Mesendoderm (in vitro differentiated cells): Measurements from ENCODE around the gene ANKLE1.
A peak's percentile ranks its signal among the peaks of the same experiment; 100 is the strongest.

Experiments
- DNase-seq: peaks from one replicate; pipeline ENCODE4 v3.0.0; 2013
- H2AK5ac ChIP-seq: 2 replicates; pipeline ENCODE4 v1.6.1; 2013; ENCODE audit warnings: low read length, inconsistent platforms
- H2BK120ac ChIP-seq: 2 replicates; pipeline ENCODE4 v1.6.1; 2013; ENCODE audit warnings: low read depth, mild to moderate bottlenecking, low read length, moderate library complexity, mixed read lengths
- H2BK15ac ChIP-seq: replicated peaks from 2 replicates; pipeline ENCODE4 v1.6.1; 2013; ENCODE audit warnings: low read depth, mild to moderate bottlenecking, moderate library complexity
- H2BK5ac ChIP-seq: 2 replicates; pipeline ENCODE4 v1.6.1; 2013; ENCODE audit warnings: low read length, inconsistent platforms
- H3K18ac ChIP-seq: 2 replicates; pipeline ENCODE4 v1.6.1; 2013; ENCODE audit warnings: mild to moderate bottlenecking, low read length, mixed read lengths
- H3K23ac ChIP-seq: one replicate; pipeline ENCODE4 v1.6.1; 2013; ENCODE audit warnings: low read length
- H3K27ac ChIP-seq: 2 replicates; pipeline ENCODE4 v1.5.1; 2013; ENCODE audit warnings: low read depth, mild to moderate bottlenecking, inconsistent platforms, low read length, moderate library complexity
- H3K27me3 ChIP-seq: 2 replicates; pipeline ENCODE4 v1.6.1; 2013; ENCODE audit warnings: low read length, control low read depth, mild to moderate bottlenecking, inconsistent platforms; ENCODE audit not compliant: insufficient read depth, poor library complexity
- H3K36me3 ChIP-seq: 2 replicates; pipeline ENCODE4 v1.6.1; 2013; ENCODE audit warnings: low read length, inconsistent platforms; ENCODE audit not compliant: control insufficient read depth, insufficient read depth
- H3K4ac ChIP-seq: one replicate; pipeline ENCODE4 v1.6.1; 2013; ENCODE audit warnings: low read depth, mild to moderate bottlenecking, low read length, moderate library complexity
- H3K4me1 ChIP-seq: 2 replicates; pipeline ENCODE4 v1.6.1; 2013; ENCODE audit warnings: low read depth, low read length, inconsistent platforms; ENCODE audit not compliant: control insufficient read depth
- H3K4me2 ChIP-seq: 2 replicates; pipeline ENCODE4 v1.6.1; 2013; ENCODE audit warnings: low read length
- H3K4me3 ChIP-seq: 2 replicates; pipeline ENCODE4 v1.5.1; 2013; ENCODE audit warnings: mild to moderate bottlenecking, low read length
- H3K56ac ChIP-seq: one replicate; pipeline ENCODE4 v1.6.1; 2013; ENCODE audit warnings: low read length
- H3K79me1 ChIP-seq: 2 replicates; pipeline ENCODE4 v1.6.1; 2013; ENCODE audit warnings: low read length, inconsistent platforms
- H3K79me2 ChIP-seq: 2 replicates; pipeline ENCODE4 v1.6.1; 2013; ENCODE audit warnings: mild to moderate bottlenecking, low read length; ENCODE audit not compliant: control insufficient read depth, insufficient read depth
- H3K9ac ChIP-seq: 2 replicates; pipeline ENCODE4 v1.6.1; 2013; ENCODE audit warnings: low read length, inconsistent platforms
- H4K5ac ChIP-seq: one replicate; pipeline ENCODE4 v1.6.1; 2013; ENCODE audit warnings: low read length
- H4K8ac ChIP-seq: one replicate; pipeline ENCODE4 v1.6.1; 2013; ENCODE audit warnings: low read depth, mild to moderate bottlenecking, control low read depth, low read length, moderate library complexity
- WGBS: extraction: QIAGEN DNeasy Blood & Tissue Kit; methylation state at CpG from one replicate; pipeline ENCODE4 v1.1.7; 2013; ENCODE audit warnings: low lambda C conversion rate, missing lambda C conversion rate; ENCODE audit not compliant: insufficient coverage; ENCODE audit errors: extremely low coverage; 5-methylcytosine and 5-hydroxymethylcytosine counted together

The ANKLE1 gene

DNA sequence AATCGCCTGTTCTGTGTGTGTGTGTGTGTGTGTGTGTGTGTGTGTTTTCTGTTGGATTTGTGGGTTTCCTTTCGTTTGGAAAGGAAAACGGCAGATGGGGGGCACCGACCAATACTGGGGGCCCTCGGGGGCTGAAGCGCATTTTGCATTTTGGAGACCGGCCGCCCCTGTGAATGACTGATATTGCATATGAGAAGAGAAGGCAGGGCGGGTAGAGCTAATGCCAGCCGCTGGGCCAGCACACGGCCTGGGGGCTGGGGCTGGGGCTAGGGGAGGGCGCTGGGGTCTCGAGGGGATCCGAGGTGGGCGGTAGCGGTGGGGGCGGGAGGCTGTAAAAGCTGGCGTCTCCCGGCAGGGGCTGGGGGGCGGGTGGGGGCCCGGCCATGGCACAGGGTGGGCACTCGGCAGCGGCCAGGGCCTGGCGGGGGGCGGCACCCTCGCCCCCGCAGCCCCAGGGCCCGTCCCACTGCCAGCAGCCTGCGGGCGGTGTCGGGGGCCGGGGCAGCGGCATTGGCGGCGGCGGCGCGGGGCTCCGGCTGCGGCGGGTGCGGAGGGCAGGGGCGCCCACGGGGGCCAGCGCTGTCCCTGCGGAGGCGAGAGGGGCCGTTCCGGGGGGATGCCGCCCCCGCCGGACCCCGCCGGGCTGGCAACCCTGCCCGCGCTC is 41.7 kb downstream of the ANKLE1 start:
- H2AK5ac ChIP-seq = no peak overlapping the region
- H2BK5ac ChIP-seq = no peak overlapping the region
- no peak overlapping the region for H3K27ac ChIP-seq
- WGBS = no CpG with 5 or more reads among the region's 56 CpGs
- H3K79me1 ChIP-seq = no peaks in the 10 kb centered on the region
- H2BK120ac ChIP-seq = no peak overlapping the region
- no peak overlapping the region for H3K23ac ChIP-seq
- no peak overlapping the region for H3K4me3 ChIP-seq
- H4K5ac ChIP-seq = no peak overlapping the region
- no peak overlapping the region for H4K8ac ChIP-seq
- DNase-seq = no peak
- H2BK15ac ChIP-seq = no peak overlapping the region
- H3K4ac ChIP-seq = no peak overlapping the region
- peaks cover 1% of the 10 kb centered on the region for H3K36me3 ChIP-seq
- H3K79me2 ChIP-seq = no peaks in the 10 kb centered on the region
- H3K4me1 ChIP-seq = no peaks in the 10 kb centered on the region
- no peak overlapping the region for H3K18ac ChIP-seq
- H3K4me2 ChIP-seq = no peak overlapping the region
- no peaks in the 10 kb centered on the region for H3K27me3 ChIP-seq
- H3K56ac ChIP-seq = no peak overlapping the region
- no peak overlapping the region for H3K9ac ChIP-seq

DNA sequence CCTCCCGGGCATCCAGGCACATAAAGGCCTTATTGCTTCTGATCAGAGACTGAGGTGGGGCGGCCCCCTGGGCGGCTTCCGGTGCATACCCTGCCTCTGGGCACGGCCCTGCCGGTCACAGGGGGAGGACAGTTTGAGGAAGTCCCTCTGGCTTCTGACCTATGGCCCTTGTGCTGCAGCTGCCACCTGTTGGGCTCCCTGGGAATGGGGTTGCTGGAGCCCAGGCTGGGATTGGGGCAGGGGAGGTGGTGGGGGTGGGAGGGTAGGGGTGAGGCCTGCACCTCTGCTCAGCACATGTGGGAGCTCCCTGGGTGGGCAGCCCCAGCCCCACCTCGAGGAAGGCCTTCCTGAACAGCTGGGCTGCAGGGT is 42.2 kb downstream of the ANKLE1 start:
- Histone ChIP-seq H3K79me2 (no peaks in the 10 kb centered on the region), H2BK5ac (no peak overlapping the region), H3K9ac (no peak overlapping the region), H3K27me3 (no peaks in the 10 kb centered on the region), H4K5ac (no peak overlapping the region), H3K4ac (no peak overlapping the region), H3K56ac (no peak overlapping the region), H3K23ac (no peak overlapping the region), H3K4me2 (no peak overlapping the region), H2AK5ac (no peak overlapping the region), H3K4me3 (no peak overlapping the region), H3K18ac (no peak overlapping the region), H2BK120ac (no peak overlapping the region), H2BK15ac (no peak overlapping the region), H3K36me3 (peaks cover 1% of the 10 kb centered on the region), H3K4me1 (no peaks in the 10 kb centered on the region), H3K27ac (no peak overlapping the region), H3K79me1 (no peaks in the 10 kb centered on the region), H4K8ac (no peak overlapping the region)
- no peak for DNase-seq
- WGBS = no CpG with 5 or more reads among the region's 7 CpGs

DNA sequence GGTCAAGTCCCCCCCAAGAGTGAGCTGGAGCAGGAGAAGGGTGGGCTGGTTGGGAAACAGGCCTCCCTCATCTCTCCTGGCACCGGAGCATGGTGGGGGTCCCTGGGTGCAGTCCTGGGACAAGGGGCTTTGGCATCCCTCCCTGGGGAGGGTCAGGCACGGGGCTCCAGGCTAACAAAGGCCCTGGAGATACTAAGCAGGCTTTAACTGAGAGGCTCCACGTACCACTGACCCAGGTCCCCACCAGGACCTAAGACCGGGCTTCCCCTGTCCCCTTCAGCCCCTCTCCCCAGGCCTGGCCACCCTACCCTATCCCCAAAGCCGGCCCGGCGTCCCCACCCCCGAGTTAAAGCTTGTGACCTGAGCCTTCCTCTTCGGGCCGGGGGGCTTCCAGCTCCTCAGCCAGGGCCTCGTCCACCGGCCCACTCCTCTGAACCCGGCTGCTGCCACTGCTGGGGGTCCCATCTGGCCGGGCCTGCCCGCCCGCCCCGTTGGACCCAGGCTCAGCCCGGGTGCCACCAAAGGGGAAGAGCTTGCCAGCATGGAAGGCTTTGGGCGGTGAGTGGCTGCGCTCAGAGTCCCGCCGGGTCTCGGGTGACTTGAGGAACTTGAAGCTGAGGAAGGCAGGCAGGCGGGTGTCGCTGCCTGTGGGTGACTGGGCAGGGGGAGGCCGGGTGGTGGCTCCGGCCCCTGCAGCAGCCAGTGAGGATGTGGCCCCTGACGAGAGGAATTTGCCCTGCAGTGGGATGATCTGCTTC is 42.8 kb downstream of the ANKLE1 start:
- Histone ChIP-seq H3K79me1 (no peaks in the 10 kb centered on the region), H4K5ac (no peak overlapping the region), H2BK15ac (no peak overlapping the region), H3K4ac (no peak overlapping the region), H3K56ac (no peak overlapping the region), H3K23ac (no peak overlapping the region), H3K4me3 (no peak overlapping the region), H3K4me1 (no peaks in the 10 kb centered on the region), H2BK120ac (no peak overlapping the region), H4K8ac (no peak overlapping the region), H2BK5ac (no peak overlapping the region), H3K18ac (no peak overlapping the region), H3K36me3 (peaks cover 1% of the 10 kb centered on the region), H3K4me2 (no peak overlapping the region), H2AK5ac (no peak overlapping the region), H3K27me3 (no peaks in the 10 kb centered on the region), H3K27ac (no peak overlapping the region), H3K79me2 (no peaks in the 10 kb centered on the region), H3K9ac (no peak overlapping the region)
- DNase-seq = no peak
- WGBS = no CpG with 5 or more reads among the region's 28 CpGs

DNA sequence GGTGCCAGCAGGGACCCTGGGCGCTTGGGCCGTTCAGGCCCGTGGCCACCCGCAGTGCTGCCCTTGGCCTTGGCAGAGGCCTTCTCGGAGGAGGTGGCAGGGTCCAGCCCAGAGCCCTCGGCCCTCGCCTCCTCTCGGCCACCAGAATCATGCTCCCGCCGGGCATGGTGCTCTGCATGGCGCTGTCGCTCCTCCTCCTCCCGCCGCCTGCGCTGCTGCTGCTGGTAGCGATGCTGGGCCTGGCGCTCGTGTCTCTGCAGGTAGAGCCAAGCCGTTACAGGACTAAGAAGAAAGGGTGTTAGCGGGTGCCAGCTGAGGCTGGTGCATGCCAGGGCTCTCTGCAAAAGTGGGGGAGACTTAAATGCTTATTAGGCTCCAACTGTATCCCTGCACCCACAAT is 43.4 kb downstream of the ANKLE1 start:
- Histone ChIP-seq H3K4me3 (no peak overlapping the region), H3K36me3 (peaks cover 1% of the 10 kb centered on the region)

DNA sequence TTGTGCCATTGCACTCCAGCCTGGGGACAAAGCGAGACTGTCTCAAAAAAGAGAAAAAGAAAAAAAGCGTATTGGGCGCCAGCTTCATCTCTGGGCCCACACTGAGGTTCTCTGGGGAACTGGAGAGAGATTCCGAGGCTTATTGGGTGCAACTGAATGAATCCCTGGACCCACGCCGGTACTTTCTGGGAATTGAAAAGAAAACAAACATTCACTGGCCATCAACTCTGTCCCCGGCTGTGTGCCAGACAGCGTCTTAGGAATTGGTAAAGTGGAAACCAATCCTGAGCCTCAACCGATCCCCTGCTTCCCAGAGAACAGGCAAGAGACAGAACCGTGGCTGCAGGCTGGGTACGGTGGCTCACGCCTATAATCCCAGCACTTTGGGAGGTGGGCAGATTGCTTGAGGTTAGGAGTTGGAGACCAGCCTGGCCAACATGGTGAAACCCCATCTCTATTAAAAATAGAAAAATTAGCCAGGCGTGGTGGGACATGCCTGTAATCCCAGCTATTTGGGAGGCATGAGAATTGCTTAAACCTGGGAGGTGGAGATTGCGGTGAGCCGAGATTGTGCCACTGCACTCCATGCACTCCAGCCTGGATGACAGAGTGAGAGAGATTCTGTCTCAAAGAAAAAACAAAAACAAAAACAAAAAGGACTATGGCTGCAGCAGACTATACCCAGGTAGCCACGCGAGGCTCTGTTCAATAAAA is 44.3 kb downstream of the ANKLE1 start:
- no peaks in the 10 kb centered on the region for H3K27me3 ChIP-seq
- no peak overlapping the region for H4K5ac ChIP-seq
- H3K23ac ChIP-seq = no peak overlapping the region
- no peak overlapping the region for H3K4ac ChIP-seq
- no peaks in the 10 kb centered on the region for H3K4me1 ChIP-seq
- WGBS = no CpG with 5 or more reads among the region's 17 CpGs
- DNase-seq = no peak
- H3K36me3 ChIP-seq = no peaks in the 10 kb centered on the region
- no peak overlapping the region for H3K27ac ChIP-seq
- H2AK5ac ChIP-seq = no peak overlapping the region
- H3K9ac ChIP-seq = no peak overlapping the region
- no peak overlapping the region for H2BK15ac ChIP-seq
- no peak overlapping the region for H3K4me3 ChIP-seq
- H4K8ac ChIP-seq = no peak overlapping the region
- no peak overlapping the region for H3K4me2 ChIP-seq
- no peak overlapping the region for H3K18ac ChIP-seq
- no peaks in the 10 kb centered on the region for H3K79me2 ChIP-seq
- no peak overlapping the region for H2BK5ac ChIP-seq
- H2BK120ac ChIP-seq = no peak overlapping the region
- no peaks in the 10 kb centered on the region for H3K79me1 ChIP-seq
- H3K56ac ChIP-seq = peak overlapping the region; percentile 49

More for the DNA sequence above, 43.4 kb downstream of the ANKLE1 start:
- H3K56ac ChIP-seq = no peak overlapping the region
- H2BK5ac ChIP-seq = no peak overlapping the region
- H3K4me1 ChIP-seq = no peaks in the 10 kb centered on the region
- no peak for DNase-seq
- no peak overlapping the region for H3K27ac ChIP-seq
- no peak overlapping the region for H3K4ac ChIP-seq
- no peaks in the 10 kb centered on the region for H3K27me3 ChIP-seq
- no peak overlapping the region for H3K4me2 ChIP-seq
- H4K8ac ChIP-seq = no peak overlapping the region
- no peak overlapping the region for H3K9ac ChIP-seq
- H2BK15ac ChIP-seq = no peak overlapping the region
- no peak overlapping the region for H3K23ac ChIP-seq
- H2BK120ac ChIP-seq = no peak overlapping the region
- no peak overlapping the region for H2AK5ac ChIP-seq
- no peak overlapping the region for H4K5ac ChIP-seq
- WGBS = no CpG with 5 or more reads among the region's 20 CpGs
- no peaks in the 10 kb centered on the region for H3K79me1 ChIP-seq
- H3K18ac ChIP-seq = no peak overlapping the region
- H3K79me2 ChIP-seq = no peaks in the 10 kb centered on the region
